ENCODE results near the gene ZNF132. TPM values are rescaled to one million over a fixed set of nuclear protein-coding genes. Genes with fewer than 3 reads are reported as not detected.
A peak's percentile ranks its signal among the peaks of the same experiment; 100 is the strongest.

Gene ZNF132
- total and polyA plus RNA-seq, 9 of the 15 experiments (the other 6 are each of a cell fraction or from before 2014, with no cell fraction given), result 0.03 to 0.42 (median 0.10) TPM; not detected in 5

GRCh38 chr19:58408152-58409009 lies 31.6 kb downstream of the ZNF132 start, which contains the start of gene ZNF584 (continued):
- TF ChIP-seq CTCF (IDR thresholded peaks at IDR 0.05 in 2 of 3, conservative IDR thresholded peaks at IDR 0.05 in 1 of 3; ENCODE audit: insufficient read depth in 2 of 3, low read depth in 1 of 3, low read length in 3 of 3), result peak in 1 of 3 experiments; percentile 32; a peak in 3 of 6 replicates
- TF ChIP-seq ZC3H8 (IDR thresholded peaks at IDR 0.05), result no peak
- no peak for TF ChIP-seq PYGO2 (tag; IDR thresholded peaks at IDR 0.05)
- peak; percentile 92; the same call in 1 of the 2 replicates for TF ChIP-seq POLR2AphosphoS2 (IDR thresholded peaks at IDR 0.05; ENCODE audit: low read length)
- peak; percentile 88 for TF ChIP-seq ATF7 (IDR thresholded peaks at IDR 0.05)
- TF ChIP-seq NCOR1 (IDR thresholded peaks at IDR 0.05), result peak; percentile 55
- TF ChIP-seq ZNF277 (CRISPR knock-in tag; IDR thresholded peaks at IDR 0.05; ENCODE audit: borderline replicate concordance), result no peak
- TF ChIP-seq ZBTB43 (CRISPR knock-in tag; IDR thresholded peaks at IDR 0.05), result 0 out of 2 replicates have a peak, but pooled peaks have one; percentile 66
- TF ChIP-seq E4F1 (CRISPR knock-in tag; IDR thresholded peaks at IDR 0.05; ENCODE audit: borderline replicate concordance), result peak; percentile 90
- TF ChIP-seq ZNF354B (CRISPR knock-in tag; IDR thresholded peaks at IDR 0.05), result no peak
- TF ChIP-seq MNT (conservative IDR thresholded peaks at IDR 0.05), result peak; percentile 76 to 86
- no peak for TF ChIP-seq TRIM25 (IDR thresholded peaks at IDR 0.05; ENCODE audit: borderline replicate concordance)
- peak; percentile 93 for TF ChIP-seq MBD2 (IDR thresholded peaks at IDR 0.05; ENCODE audit: borderline replicate concordance, low read depth)
- 0 out of 2 replicates have a peak, but pooled peaks have one; percentile 7 for TF ChIP-seq XRCC5 (IDR thresholded peaks at IDR 0.05; ENCODE audit: low read depth, low read length)
- no peak for TF ChIP-seq HDGF (IDR thresholded peaks at IDR 0.05)
- TF ChIP-seq ZNF224 (CRISPR knock-in tag; IDR thresholded peaks at IDR 0.05), result no peak

Data from K562 (cell line).